GM21717 (cell line): Measurements from ENCODE around the gene OLFM1.

Experiments
- ATAC-seq: cut with Tn5 transposase; IDR thresholded peaks from one replicate; pipeline ENCODE4 v1.9.1; 2021; ENCODE audit warnings: mild to moderate bottlenecking, moderate library complexity; ENCODE audit not compliant: unreplicated experiment

OLFM1 gene

DNA sequence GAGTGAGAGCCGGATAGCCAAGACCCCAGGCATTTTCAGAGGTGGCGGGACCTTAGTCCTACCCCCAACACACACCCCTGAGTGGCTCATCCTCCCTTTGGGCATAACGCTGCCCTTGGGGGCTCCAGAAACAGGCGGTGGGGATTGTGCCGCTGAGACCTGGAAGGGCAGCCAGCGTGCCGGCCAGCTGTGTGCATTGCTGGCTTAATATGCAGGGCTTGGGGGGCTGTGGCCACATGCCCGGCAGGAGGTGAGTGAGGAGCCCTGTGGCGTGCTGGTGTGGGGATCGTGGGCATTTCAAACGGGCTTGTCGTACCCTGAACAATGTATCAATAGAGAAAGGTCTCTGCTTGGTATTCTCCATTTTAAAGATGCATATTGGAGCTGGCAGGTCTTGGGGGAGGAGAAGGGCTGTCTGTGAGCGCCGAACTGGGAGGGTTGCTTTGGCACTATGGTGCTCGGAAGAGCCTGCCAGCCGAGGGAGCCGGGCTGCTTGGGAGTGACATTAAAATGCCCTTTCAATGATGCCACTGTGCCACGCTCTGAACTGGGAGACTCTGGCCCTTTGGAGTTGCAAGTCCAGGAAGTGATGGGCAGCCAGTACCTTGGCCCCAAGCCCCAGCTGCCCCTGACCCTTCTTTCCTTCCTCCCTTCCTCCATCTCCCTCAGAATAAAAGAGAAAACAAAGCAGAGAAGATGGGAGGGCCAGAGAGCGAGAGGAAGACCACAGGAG is 11.2 kb upstream of the OLFM1 start:
- no peak for ATAC-seq

DNA sequence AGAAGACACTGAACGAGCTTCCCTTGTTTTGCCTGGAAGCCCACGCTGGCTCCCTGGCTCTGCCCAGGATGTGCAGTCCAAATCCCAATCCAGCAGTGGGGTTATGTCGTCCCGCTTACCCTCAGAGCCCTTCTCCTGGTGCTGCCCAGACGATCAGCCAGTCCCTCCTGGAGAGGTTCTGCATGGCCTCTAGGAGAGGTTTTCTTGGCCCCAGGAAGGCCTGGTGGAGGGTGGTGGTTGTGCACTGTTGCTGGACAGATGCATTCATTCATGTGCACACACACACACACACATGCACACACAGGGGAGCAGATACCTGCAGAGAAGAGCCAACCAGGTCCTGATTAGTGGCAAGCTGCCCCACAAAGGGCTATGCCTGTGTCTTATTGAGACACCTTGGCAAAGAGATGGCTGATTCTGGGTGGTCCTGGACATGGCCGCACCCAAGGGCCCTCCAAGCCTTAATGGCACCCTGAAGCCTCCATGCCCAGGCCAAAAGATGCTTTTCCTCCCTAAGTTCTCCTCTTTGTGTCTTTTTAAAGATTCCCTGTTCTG is 10.5 kb upstream of the OLFM1 start:
- no peak for ATAC-seq

DNA sequence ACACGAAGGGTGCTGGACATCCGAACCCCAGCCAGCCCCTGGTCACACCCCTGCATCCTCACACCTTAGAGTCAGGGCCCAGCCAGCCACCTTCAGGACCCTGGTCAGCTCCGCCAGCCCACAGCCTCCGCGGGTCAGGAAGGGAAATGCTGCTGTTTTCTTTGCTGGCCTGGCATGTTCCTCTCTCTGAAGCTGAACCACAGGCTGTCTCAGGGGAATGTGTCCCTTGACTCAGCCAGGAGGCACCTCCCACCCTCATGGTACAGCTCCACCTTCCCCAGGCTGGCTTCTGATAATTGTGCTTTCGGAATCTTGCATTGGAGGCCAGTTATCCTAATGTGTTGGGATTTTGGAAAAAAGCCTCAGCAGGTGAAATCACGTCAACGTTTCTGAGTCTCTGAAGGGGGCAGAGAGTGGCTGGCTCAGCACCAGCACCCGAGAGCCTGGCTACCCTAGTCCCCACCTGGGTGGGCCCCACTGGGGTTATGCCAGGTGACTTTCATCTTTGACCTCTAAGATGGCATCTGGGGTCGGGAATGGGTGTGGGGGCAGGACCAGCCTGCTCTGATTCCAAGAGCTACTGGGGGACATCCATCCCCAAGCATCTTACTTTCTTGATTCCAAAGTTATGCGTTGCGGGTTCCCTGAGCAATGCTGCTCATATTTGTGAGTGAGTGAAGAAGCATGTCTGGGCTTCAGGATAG is 9.8 kb upstream of the OLFM1 start:
- no peak for ATAC-seq

DNA sequence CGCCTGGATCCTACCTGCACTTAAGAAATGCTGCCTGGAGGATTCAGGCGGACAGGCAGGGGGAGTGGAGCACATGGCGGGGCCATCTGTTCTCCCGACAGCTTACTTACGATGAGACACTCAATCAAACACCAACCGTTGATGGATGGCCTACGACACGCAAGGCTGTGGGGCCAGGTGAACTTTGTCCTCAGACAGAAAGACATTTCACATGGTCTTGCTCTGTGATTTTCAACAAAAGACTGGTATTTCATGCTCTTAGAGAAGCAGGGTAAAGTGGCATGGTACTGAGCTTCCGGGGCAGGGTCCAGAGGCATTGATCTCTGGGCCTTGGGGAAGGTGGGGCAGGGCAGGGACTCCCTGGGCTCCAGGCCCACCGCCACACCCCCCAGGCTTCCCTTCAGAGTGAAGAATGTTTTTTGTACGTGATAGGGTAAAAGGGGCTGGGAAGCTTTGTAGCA is 9.1 kb upstream of the OLFM1 start:
- ATAC-seq, result no peak

DNA sequence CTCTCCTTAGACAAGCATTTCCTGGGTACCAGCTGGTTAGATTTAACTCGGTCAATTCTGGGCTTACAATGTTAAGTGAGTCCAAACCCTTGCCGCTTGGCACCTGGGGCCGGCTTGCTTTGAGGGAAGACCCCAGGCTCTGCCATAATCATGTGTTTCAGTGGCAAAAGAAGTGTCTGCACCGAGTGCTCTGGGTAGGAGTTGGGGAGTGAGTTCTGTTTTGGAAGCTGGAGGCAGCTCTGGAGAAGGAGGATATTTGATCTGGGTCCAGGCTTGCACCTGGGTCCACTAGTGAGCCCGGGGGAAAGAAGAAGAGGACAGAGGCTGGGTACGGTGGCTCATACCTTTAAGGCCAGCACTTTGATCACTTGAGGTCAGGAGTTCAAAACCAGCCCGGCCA is 8.4 kb upstream of the OLFM1 start:
- ATAC-seq, result no peak

DNA sequence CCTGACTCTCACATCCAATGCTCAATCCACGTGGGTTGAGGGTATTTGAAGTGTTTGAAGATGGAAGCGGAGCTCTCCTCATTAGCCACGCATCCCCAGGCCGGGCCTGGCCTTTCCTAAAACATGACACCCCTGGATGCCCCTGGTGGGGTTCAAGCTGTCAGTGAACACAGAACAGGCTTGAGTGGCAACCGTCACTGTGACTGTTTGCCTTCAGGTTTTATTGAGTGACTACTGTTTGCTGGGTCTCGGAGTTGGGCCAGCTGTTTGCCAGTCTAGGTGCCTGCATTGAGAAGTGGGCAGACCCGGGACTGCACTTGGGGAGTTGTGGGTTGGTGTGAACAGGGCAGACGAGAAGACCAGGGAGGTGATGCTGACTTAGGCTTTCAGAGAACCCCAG is 7.8 kb upstream of the OLFM1 start:
- ATAC-seq, result no peak

DNA sequence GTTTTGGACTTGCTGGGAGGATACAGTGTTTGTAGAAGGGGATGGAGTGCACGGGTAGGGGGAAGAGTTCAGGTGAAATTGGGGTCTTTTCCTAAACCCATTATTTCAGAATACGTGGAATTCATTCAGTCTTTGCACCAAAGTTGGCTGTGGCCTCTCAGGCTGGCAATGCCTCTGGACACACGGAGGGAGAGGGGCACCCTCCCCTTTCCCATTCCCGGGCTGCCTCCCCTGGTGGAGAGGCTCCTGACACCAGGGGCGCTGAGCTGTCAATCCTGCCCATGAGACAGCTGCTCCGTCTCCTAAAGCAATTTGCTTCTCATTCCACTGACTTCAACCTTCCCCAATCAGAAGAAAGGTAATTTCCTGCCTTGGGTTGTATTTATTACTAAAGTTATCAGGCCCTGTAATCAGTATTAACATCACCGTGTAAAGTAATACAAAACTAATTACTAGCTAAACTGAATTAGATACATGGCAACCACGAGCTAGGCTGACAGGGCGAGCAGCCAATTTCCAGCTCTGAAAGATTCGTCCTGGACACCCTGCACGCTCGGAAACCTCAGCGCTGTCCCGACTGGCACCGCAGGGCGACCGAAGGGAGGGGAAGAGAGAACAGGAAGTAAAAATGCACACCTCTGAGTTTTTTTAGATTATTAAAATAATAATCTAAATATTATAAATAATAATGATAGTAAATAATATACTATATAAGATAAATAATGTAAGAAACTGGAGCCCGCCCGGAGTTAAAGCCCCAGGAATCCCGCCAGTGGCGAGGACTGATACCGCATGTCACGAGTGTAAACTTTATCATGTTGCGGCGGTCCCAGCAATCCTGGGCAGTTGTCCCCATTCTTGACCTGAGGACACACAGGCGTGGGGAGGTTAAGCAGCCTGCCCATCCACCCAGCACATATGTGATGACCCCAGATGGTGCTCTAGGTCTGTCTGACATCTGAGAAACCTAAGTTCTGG is 6.9 kb upstream of the OLFM1 start:
- no peak for ATAC-seq

DNA sequence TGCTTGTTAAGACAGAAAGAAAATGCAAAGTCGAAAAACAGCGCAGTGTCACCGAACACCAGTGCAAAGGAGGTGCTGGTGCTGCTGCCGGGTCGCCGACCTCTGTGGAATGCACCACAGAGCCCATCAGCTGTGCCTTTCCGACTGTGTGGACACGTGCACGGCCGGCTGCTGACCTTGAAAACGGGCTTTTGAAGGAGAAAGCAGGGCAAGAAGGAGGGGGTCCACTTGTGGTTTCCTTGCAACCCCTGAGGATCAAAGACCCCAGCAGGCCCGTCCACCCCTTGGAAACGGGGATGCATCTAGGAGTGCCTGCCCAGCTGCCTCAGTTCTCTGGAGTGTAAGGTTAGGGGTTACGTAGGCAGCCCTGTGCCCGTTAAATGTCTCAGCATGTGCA is 6.2 kb upstream of the OLFM1 start:
- ATAC-seq, result no peak

DNA sequence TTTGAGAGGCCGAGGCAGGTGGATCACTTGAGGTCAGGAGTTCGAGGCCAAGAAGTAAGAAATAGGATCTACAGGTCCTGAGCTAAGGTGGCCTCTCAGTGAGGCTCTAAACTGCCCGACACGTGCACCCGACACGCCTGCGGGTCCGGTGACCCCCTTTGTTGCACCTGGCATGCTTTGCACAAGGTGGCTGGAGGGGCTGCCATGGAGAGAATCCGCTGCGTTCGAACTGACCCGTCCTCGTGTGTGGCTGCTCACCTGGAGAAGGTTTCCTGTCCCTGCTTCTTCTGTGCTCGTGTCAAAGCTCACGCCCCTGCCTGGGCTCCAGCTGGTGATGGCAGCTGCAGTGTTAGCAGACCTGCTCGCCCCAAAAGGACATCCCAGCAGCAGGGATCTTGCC is 5.7 kb upstream of the OLFM1 start:
- no peak for ATAC-seq

DNA sequence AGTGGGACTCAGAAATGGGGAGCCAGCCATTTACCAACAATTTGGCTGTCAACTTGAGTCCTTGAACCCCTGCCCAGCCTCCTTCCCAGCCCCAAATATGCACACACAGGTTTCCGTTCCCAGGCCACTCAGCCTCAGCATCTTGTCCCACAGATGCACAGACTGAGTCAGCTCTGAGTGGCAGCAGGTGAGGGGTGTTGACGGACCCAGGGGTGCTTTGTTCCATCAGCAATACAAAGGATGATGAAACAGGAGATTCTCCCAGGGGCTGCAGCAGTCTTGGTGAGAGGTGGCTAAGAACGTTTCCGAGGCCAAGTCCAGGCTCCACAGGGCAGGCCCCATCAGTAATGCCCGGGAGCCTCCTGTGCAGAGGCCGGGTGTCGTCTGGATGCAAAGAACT is 4.9 kb upstream of the OLFM1 start:
- ATAC-seq, result no peak

DNA sequence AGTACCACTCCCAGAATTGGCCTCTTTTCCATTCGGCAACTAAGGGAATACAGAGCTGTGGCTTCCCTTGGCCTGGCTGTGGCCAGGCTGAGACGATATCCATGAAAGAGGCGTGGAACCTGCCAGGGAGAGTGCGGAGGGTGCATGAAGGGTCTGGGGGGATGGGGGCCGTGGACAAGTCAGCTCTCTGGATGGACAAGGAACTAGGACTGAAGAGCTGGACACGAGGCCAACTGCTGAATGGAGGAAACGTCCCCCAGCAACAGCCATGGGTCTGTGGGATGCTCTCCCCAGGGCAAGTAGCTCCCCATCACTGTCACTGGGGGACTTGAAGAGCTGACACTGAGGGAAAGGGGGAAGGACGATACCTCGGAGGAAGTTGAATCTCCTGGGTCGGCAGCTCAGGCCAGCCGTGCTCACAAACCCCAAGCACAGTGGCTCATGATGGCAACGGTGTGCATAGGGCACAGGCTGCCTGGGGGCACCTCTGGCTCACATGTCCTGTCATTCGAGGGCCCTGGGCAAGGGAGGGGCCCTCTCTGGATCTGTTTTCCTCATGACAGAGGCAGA is 4.1 kb upstream of the OLFM1 start:
- ATAC-seq, result no peak

DNA sequence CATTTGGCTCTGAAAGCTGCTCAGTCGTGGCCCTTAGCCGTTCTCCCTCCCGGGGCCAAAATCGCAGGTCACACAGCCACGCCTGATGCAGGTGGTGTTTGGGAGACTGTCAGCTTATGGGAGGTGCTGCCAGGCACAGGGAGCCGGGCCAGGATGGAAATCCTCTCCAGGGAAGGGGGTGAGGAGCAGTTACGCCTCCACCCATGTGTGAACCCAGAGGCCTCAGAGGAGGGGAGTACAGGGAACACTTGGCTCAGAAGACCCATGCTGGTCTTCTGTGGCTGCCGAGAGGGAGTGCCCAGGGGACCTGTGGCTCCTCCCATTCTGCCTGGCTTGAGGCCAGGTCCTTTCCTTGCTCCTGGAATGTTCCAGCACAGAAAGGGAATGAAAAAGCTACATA is 3.6 kb upstream of the OLFM1 start:
- no peak for ATAC-seq

DNA sequence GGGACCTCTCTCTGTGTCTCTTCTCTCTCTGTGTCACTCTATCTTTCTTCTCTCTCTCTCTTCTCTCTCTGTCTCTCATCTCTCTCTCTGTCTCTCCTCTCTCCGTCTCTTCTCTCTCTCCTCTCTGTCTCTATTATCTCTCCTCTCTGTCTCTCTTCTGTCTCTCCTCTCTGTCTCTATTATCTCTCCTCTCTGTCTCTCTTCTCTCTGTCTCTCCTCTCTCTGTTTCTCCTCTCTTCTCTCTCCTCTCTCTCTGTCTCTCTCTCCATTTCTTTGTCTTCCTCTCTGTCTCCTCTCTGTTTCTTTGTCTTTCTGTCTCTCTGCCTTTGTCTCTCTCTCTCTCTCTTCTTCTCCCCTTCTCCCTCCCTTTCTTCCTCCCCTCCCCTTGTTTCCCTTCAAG is 3.2 kb upstream of the OLFM1 start:
- no peak for ATAC-seq

DNA sequence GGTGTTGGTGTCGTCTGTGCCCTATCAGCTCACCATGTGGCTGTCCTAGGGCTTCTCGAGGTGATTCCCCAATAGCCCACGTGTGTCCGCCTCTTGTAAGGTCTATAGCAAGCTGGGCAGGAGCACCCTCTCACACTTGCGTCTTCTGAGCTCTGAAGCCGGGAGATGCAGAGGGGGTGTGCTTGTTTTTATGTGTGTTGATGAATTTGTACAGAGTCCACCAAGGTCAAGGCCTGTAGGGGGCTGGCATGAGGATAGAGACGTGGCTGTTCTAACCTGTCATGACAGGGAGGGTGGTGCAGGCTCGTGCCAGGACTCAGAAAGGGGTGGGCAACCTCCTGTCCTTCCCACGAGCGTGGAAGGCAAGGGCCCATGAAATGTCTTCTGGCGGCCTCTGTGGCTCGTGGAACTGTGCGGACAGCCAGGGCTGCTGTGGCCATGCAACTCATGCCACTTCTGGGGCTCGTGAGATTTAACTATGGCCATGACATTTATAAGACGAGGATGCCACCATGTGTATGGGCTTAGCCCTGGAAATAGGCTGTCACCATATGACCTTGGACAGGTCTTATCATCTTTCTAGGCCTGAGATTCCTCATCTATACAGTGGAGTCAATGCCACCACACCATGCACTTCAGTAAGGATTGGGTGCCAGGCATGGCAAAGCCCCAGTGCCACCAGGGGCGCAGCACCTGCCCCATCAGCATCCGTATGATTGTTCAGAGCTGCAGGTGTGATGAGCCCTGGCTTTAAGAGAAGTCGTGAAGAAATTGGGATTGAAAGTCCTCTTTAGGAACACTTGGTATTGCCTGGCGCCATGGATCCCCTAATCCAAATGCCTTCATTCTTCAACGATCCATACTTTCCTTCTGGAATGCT is 2.3 kb upstream of the OLFM1 start:
- ATAC-seq, result no peak

DNA sequence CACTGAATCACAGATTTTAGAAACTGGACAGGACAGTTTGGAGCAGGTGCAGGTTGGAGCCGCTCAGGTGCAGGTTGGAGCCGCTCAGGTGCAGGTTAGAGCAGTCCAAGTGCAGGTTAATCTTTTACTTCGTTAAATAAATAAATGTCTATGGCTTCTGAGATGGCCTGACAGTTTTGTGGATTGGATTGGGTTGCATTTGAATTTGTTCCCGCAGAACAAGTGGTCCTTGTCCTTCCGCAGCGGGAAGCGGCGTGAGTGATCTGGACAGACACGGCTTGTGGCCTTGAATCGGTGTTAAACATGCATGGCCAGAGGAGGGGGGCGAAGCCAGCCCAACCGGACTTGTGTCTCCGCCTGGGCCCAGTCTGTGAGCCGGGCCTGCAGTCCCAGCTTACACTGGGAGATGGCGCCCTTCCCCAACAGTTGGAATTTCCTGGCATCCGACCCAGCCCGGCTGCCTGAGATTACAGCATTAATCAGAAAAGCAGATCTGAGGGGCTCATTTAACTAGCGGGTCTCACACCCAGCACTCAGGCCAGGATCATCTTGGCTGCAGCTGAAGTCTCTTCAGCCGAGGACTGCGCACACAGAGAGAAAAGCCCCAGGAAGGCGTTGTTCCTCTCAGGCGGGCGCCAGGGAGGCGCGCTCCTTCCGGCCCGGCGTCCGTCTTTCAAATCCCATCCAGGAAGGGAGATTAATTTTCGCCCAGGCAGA is 1.5 kb upstream of the OLFM1 start:
- ATAC-seq, result no peak

DNA sequence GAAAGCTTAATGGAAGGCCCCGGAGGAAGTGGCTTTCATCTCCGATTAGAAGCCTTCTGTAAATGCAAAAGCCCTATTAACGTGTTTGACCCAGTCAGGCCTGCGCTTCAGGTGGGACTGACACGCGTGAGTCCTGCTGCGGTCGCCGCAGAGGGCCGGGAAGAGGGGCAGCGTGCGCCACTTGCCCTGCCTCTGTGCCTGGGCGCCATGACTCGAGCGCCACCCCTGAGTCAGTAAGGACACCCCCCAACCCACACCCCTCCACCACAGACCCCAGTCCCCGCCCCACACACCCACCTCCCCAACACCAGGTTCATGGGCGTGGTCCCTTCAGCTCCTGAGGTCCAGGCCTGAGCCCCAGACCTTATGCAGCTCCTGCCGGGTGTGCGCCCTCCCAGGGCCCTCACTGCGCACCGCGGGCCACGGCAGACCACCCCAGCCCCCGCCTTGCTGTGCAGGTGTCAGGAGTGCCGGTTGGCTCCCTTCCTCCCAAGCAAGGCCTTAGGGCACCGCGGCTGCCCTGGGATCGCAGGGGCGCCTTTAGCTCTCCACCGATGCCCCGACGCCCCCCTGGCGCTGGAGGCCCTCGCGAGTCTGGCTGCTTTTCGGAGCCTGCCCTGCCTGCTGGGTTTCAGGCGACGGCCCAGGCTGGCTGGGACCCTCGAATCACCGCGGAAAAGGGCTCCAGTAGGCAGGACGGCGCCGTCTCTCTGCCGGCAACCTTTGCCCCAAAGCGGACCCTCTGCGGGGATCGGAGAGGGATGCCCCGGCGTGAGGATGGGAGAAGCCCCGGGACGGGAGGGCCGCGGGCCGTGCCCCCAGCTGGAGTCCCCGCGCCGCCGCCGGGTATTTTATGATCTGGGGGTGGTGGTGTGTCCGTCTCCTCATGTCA is 625 bp upstream of the OLFM1 start:
- ATAC-seq, result no peak

DNA sequence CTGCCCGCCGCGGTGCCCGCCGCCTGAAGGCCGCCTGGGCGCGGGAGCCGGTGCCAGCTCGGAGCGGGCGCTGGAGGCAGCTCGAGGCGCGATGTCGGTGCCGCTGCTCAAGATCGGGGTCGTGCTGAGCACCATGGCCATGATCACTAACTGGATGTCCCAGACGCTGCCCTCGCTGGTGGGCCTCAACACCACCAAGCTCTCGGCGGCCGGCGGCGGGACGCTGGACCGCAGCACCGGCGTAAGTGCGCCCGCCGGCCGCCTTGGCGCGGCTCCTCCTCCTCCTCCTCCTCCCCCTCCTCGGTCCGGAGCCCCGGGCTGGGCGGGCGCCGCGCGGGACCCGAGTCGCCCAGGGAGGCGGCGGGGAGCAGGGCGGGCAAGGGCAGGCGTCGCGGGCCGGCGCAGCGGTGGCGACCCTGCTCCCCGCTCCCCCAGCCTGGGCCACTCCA is 455 bp downstream of the OLFM1 start:
- no peak for ATAC-seq

DNA sequence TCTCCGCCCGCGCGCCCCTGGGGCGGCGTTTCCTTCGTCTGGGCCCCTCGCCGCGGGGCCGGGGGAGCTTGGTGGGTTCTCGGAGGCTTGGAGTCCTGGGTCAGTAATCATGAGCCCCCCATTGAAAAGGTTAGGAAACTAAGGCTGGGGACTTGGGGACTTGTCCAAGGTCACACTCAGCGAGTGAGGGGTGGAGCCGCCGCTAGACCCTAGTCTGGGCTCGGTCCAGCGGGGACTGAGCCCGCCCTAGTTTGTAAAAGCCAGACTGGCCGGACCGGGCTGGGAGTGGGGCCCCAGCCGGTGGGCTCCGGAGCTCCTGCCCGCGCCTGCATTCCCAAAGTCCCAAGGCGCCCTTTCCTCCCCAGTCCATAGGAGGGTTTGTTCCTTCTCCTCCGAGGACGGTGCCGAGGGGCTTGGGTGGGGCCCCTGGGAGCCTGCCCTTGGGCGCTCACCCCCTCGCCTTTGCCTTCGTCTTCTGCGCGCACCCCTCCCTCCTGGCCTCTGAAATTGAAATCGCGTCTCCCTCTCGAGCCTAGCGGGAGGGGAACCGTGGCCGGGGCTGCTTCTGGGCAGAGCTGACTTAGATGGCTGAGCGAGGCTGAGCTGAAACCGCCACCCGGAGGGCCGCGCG is 995 bp downstream of the OLFM1 start:
- ATAC-seq, result no peak
